HG03045 (cell line): ENCODE measurements around the gene GH2.
"Not testable (repeated sequence)": the region's sequence is repeated elsewhere in the genome, so short reads cannot be mapped to it uniquely, and the experiment has no call there.

Source experiments
- ATAC-seq: cut with Tn5 transposase; IDR thresholded peaks from one replicate; pipeline ENCODE4 v1.9.1; 2021; ENCODE audit warnings: mild to moderate bottlenecking, moderate library complexity; ENCODE audit not compliant: unreplicated experiment

GH2 gene

DNA sequence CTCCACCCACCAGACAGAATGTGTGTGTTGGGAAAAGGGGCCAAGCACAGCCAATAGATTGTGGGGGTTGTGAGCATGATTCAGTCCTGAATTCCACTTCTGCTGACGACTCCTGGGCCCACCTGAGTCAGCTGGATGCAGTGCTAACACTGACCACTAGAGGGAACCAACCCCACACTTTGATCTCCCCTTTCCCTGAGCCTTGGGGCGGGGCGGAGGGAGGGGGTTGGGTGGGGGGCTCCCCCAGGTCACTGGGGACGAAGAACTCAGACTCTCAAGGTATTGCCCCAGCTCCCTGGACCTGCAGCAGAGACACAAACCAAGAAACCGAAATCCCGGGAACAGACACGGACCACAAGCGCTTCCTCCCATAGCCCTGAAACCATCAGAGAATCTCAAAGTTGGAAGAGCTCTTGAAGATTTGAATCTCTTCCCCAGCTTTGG, 29.9 kb upstream of the GH2 start:
- ATAC-seq: no peak

DNA sequence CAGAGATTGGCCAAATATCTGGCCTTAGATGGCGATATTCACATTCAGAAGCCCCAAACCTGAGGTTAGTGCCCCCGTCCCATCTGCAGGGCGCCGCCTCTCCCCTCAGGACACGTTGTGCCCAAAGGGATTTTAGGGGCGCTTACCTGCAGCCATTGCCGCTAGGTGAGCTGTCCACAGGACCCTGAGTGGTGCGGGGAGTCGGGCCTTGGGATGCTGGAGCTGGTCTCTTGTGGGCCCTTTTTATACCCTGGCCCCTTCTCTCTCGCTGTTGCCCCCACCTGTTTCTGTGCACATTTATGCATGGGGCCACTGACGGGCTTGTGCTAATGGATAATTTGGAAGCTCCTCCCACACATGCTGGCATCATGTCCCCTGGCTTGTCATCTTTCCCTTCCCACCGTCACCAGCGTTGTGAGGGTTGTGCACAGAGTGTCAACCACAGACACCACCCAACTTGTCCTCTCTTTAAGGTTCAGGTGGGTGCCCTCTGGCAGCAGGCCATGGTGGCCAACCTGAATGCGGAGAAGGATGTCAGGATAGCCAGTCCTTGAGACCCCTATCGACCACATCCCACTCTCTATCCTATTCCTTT, 29.4 kb upstream of the GH2 start, which contains the start of gene CSHL1:
Gene CSHL1, minus strand, starts transcription at position 218 of the 595 bp plus-strand sequence. Its CDS starts 62 bp downstream, at position 156.
- no peak for ATAC-seq

DNA sequence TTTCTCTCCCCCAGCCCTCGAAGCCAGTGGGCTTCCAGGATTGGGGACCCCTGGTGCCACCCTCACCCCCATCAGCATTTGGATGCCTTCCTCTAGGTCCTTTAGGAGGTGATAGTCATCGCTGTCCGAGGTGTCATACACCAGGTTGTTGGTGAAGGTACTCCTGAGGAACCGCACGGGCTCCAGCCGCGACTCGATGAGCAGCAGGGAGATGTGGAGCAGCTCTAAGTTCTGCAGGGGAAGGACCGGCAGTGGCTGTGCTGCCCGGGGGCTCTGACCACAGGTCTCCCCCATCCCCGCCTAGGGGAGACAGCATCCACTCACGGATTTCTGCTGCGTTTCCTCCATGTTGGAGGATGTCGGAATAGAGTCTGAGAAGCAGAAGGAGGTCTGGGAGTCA, 28.4 kb upstream of the GH2 start:
- ATAC-seq: no peak

DNA sequence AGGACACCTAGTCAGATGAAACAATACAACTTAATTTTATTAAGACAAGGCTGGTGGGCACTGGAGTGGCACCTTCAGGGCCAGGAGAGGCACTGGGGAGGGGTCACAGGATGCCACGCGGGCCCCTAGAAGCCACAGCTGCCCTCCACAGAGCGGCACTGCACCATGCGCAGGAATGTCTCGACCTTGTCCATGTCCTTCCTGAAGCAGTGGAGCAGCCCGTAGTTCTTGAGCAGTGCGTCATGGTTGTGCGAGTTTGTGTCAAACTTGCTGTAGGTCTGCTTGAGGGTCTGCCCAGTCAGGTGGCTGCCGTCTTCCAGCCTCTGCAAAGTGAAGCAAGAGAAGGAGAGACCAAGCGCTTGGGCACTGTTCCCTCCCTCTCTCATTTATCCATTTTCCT, 27.8 kb upstream of the GH2 start:
- not testable (repeated sequence) for ATAC-seq

DNA sequence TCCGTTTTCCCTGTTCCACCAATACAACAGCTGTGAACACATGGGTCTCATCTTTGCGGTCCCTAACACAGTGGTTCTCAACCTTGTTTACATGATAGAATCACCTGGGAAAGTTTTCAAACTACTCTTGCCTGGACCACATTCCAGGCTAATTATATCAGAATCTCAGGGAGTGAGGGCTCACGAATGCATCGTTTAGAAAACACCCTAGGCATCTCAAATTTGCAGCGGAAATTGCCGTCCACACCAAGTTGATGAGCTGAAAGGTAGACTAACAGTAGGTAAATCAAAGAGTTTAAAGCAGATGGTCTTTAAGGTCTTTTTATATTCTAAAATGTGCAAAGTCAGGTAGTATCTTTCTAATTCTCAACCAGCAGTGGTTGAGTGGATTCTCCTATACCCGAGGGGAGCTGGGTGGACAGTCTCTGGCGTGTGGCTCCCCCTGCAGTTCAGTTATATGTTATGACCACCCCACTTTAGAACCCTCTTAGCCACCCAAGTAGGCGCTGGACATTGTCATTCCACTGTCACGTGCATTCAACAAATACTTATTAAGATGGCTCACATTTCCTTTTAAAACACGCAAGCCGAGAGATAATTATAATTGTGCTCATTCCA, 25.5 kb upstream of the GH2 start:
- not testable (repeated sequence) for ATAC-seq

DNA sequence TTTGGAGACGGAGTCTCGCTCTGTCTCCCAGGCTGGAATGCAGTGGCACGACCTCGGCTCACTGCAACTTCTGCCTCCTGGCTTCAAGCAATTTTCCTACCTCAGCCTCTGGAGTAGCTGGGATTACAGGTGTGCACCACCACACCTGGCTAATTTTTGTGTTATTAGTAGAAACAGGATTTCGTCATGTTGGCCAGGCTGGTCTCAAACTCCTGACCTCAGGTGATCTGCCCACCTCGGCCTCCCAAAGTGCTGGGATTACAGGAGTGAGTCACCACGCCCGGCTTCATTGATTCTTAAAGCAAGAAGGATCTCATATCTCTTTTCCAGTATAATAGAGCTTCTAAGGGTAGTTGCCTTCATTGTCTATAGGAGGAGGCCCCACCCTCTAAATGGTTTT, 23.1 kb upstream of the GH2 start:
- ATAC-seq: not testable (repeated sequence)

DNA sequence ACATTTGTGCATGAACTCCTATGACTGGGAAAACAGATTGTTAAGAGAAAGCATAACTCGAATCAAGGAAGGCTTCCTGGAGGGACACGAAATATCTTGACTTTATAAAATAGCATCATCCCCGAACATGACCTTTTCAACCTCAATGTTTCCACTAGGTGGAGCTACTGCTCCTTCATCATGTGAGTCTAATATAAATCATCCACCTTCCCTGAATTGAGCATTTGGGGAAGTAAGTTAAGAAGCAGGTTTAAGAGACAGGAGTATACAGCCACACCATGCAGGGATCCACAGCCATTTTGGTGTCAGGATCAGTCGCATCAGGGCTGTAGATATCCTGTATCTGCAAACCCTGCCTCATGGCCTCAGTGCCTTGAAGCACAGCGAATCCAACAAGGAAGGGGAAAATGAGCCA, 22.1 kb upstream of the GH2 start:
- ATAC-seq: not testable (repeated sequence)

DNA sequence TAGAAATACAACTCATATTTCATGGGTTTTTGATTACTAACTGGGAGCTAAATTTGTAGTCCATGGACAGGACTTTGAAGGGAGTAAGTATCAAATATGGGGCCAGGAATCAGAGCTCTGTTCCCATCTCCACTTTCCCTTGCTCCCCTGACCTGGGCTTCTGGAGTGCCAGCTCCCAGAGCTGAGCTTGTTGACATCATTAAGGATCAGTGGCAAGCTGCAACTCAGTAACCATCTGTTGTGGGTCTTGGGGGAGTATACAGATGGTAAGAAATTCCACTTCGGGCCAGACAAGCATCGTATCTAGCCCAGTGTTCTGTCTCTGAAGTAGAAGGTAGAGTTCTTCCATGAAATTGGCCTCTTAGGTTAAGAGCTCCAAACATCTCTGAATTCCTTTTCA, 20.2 kb upstream of the GH2 start:
- not testable (repeated sequence) for ATAC-seq

DNA sequence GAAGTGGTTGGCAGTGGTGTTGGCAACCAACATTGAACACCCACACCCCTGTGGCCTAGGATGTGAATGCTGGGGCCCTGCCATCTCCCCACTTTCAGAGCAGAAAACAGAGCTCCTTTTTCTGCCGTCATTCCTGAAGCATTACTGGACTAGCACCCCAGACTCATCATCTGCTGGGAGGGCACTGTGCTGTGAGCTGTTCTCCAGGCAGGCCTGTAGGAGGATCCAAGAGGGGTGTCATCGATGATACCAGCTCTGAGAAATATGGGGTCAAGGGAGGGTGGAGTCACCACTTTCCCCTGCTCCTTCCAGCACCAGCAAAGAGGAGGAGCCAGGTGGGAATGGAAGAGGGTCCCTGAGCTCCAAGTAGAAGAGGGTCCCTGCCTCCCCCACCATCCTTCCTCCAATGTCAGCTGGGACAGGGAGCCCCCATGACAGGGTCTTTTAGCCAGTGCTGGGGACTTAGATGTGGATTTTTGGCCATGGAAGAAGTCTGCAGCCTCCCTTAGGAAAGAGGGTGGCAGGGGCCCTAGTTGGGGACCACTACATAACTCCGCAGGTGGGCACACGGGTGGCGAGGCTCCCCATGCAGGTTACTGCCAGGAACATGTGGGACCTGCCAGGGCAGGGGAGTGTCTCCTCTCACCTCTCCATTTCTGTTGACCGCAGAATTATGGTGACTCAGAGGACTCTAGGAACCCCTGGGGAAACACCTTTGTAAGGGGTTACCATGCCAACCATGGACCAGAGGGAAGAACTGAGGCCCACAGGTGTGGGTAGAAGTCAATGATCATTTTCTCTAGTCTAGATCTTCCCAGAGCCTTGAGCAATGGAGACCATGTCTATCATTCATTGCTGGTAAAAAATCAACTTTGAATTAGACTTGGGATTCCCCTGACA, 17.4 kb upstream of the GH2 start:
- not testable (repeated sequence) for ATAC-seq

DNA sequence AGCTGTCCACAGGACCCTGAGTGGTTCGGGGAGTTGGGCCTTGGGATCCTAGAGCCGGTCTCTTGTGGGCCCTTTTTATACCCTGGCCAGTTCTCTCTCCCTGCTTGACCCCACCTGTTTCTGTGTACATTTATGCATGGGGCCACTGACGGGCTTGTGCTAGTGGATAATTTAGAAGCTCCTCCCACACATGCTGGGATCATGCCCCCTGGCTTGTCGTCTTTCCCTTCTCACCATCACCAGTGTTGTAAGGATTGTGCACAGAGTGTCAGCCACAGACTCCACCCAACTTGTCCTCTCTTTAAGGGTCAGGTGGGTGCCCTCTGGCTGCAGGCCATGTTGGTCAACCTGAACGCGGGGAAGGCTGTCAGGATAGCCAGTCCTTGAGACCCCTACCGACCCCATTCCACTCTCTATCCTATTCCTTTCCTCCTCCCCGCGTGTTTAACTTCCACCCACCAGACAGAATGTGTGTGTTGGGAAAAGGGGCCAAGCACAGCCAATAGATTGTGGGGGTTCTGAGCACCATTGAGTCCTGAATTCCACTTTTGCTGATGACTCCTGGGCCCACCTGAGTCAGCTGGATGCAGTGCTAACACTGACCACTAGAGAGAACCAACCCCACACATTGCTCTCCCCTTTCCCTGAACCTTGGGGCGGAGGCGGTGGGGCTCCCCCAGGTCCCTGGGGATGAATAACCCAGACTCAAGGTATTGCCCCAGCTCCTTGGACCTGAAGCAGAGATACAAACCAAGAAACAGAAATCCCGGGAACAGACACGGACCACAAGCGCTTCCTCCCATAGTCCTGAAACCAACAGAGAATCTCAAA, 15.0 kb upstream of the GH2 start, which contains the start of gene CSH1:
Gene CSH1, minus strand, starts transcription at position 51 of the 831 bp plus-strand sequence. CDS start 63 bp downstream, outside the sequence.
- not testable (repeated sequence) for ATAC-seq

DNA sequence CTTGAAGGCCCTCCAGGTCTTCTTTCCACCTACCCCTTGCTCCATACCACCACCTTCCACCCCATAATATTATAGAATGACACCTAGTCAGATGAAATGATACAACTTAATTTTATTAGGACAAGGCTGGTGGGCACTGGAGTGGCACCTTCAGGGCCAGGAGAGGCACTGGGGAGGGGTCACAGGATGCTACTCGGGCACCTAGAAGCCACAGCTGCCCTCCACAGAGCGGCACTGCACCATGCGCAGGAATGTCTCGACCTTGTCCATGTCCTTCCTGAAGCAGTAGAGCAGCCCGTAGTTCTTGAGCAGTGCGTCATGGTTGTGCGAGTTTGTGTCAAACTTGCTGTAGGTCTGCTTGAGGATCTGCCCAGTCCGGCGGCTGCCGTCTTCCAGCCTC, 13.1 kb upstream of the GH2 start:
- ATAC-seq: not testable (repeated sequence)

DNA sequence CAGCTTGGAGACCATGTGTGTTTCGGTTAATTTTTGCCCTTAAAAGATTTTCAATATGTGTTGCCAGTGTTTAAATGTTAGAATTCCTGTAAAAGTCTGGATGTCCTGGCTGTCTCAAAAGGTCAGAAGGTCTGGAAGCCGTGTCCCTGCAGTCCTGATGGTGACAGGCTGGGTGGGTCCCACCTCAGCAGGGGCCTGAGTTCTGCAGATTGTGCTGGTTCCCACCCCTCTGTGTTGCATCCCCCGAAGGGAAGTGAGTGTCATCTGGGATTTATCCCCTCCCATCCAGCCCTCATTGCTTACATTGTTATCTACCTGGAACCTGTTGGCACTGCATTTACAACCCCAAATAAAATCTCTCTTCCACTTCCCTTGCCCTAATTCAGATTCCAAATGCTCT, 12.3 kb upstream of the GH2 start:
- ATAC-seq: not testable (repeated sequence)

DNA sequence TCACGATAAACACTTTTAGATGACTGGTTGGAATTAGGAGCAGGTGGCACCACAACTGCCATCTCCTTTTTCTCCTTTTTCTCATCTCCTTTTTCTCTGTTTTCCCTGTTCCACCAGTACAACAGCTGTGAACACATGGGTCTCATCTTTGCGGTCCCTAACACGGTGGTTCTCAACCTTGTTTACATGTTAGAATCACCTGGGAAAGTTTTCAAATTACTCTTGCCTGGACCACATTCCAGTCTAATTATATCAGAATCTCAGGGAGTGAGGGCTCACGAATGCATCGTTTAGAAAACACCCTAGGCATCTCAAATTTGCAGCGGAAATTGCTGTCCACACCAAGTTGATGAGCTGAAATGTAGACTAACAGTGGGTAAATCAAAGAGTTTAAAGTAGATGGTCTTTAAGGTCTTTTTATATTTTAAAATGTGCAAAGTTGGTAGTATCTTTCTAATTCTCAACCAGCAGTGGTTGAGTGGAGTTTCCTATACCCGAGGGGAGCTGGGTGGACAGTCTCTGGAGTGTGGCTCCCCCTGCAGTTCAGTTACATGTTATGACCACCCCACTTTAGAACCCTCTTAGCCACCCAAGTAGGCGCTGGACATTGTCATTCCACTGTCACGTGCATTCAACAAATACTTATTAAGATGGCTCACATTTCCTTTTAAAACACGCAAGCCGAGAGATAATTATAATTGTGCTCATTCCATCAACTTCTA, 10.7 kb upstream of the GH2 start:
- ATAC-seq: not testable (repeated sequence)

DNA sequence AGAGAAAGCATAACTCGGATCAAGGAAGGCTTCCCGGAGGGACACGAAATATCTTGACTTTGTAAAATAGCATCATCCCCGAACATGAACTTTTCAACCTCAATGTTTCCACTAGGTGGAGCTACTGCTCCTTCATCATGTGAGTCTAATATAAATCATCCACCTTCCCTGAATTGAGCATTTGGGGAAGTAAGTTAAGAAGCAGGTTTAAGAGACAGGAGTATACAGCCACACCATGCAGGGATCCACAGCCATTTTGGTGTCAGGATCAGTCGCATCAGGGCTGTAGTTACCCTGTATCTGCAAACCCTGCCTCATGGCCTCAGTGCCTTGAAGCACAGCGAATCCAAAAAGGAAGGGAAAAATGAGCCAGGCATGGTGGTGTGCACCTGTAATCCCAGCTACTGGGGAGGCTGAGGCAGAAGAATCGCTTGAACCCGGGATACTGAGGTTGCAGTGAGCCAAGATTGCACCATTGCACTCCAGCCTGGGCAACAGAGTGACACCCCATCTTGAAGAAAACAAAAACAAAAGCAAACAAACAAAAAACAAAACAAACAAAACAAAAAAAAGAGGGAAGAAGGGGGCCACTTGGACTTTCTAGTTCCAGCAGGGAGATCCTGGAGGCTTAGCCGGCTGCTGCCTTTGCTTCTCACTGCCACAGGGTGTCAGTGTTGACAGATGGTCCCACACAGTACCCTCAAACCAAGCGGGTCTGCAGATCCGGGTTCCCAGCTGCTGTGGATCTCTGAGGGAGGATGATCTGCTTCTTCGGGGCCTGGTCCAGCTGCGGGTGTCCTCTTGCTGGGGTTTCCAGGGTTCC, 7.5 kb upstream of the GH2 start:
- ATAC-seq: not testable (repeated sequence)

DNA sequence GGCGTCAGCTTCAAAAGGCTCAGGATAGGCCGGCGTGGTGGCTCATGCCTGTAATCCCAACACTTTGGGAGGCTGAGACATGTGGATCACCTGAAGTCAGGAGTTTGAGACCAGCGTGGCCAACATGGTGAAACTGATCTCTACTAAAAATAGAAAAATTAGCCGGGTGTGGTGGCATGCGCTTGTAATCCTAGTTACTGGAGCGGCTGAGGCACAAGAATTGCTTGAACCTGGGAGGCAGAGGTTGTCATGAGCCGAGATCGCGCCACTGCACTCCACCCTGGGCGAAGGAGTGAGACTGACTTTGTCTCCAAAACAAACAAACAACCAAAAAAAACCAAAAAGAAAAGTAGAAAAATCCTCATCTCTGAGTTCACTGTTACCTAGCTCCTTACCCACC, 3.4 kb upstream of the GH2 start:
- ATAC-seq: not testable (repeated sequence)

DNA sequence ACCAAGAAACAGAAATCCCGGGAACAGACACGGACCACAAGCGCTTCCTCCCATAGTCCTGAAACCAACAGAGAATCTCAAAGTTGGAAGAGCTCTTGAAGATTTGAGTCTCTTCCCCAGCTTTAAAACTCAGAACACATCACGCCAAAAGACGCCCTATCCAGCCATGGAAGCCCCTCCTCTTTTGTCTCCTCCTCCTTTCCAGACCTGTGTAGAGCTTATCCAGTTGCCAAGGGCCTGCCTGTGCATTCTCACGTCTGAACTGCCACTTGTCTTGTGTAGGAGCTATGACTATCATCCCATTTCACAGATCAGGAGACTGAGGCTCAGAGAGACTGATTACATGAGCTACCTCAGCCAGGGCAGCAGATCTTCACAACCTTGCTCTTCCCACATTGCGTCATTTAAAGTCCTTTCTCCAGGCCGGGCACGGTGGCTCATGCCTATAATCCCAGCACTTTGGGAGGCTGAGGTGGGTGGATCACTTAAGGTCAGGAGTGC, 932 bp upstream of the GH2 start:
- ATAC-seq: not testable (repeated sequence)

DNA sequence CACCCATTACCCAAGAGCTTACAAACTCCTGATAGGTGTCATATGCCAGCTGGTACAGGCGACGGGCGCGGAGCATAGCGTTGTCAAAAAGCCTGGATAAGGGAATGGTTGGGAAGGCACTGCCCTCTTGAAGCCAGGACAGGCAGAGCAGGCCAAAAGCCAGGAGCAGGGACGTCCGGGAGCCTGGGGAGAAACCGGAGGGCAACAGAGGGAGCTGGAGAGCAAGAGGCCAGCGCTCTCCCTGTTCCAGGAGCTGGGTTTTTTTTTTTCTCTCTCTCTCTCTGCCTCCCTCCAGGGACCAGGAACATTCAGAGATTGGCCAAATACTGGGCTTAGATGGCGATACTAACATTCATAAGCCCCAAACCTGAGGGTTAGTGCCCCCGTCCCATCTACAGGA, 407 bp downstream of the GH2 start:
- ATAC-seq: not testable (repeated sequence)

DNA sequence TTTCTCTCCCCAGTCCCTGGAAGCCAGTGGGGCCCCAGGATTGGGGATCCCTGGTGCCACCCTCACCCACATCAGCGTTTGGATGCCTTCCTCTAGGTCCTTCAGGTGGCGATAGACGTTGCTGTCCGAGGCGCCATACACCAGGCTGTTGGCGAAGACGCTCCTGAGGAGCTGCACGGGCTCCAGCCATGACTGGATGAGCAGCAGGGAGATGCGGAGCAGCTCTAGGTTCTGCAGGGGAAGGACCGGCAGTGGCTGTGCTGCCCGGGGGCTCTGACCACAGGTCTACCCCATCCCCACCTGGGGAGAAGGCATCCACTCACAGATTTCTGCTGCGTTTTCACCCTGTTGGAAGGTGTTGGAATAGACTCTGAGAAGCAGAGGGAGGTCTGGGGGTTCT, 1.0 kb downstream of the GH2 start:
- ATAC-seq: no peak

DNA sequence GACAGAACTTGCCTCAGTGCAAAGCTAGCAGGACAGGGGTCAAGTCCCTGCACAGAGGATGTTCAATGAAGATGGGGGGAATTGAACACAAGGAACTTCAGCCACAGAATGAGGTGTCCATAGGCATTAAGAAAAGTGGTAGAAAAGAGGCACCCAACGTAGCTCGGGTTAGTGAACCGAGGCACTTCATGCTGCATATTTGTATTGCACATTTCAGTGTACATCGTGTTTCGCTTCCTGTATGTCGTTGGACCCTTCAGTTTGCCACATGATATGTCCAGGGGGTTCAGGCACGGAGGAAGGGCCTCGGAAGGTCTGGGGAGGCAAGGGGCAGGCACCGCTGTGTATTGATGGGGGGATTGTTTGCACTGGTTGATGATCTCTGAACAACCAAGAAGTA, 3.3 kb downstream of the GH2 start:
- ATAC-seq: not testable (repeated sequence)
